NCI-H2029 treated with DMSO at 0.1 percent for 48 hours (cell line): ENCODE results near the gene DNAJC5G.
"Not testable (repeated sequence)": the region's sequence is repeated elsewhere in the genome, so short reads cannot be mapped to it uniquely, and the experiment has no call there.

ENCODE experiments used
- DNase-seq: peaks from one replicate; lab custom pipeline; 2025; lab: John Stamatoyannopoulos, UW

DNAJC5G gene

DNA sequence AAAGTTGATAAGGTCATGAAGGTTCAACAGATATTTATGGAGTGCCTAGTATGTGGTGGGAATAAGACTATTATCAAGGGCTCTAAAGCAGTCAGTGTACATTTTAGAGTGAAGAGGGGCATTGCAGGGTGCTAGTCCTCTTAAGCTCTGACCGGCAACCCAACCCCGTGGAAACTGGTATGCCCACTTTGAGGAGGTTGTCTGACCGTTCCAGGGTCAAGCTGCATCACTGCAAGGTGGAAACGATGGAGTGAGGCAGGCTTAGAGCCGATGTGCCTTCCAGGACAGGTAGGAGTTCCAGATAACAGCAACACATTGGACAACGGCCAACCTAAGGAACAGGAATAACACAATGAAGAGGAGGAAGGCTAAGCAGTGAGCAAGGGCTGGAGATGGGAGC lies 34.4 kb downstream of the DNAJC5G start:
- DNase-seq: no peak

- DNase-seq: no peak
Measured at GRCh38 chr2:27312152-27312551, 36.9 kb downstream of the DNAJC5G start.

GRCh38 chr2:27313882-27314645 lies 38.8 kb downstream of the DNAJC5G start:
- no peak for DNase-seq

DNA sequence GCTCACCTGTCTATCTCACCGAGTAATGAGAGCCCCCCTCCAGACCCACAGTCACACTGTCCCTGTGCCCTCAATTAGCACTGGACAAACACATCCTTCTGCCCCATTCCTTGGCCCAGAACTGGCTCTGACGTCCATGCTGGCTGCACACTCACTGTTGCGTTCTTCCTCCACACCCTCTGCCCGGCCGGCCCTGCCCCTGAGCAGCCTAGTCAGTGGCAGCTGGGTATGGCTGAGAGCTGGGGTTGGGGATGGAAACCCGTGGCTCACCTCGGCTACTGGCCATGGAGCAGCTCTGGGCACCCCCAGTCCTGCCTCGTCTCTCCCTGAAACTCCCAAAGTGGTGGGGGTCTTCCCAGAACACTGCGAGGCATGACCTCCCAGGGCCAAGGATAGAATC lies 39.5 kb downstream of the DNAJC5G start:
- DNase-seq: no peak

DNA sequence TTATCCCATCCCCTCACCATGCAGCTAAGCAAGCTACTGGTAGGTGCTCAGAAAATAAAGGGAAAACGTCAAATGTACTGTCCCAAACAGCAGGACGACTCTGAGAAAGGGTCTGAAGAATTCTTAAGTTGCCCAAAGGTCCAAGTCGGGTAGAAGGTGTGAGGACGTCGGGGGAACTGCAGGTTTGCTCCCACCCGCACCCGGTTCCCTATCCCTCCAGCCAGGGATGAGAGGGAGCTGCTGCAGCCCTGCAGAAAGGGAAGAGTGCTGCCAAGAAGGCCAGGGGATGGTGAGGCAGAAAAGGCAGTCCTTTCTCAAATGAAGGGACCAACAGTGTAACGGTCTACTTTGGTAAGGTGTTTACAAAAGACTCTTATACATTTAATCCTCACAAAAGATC lies 39.9 kb downstream of the DNAJC5G start:
- no peak for DNase-seq

DNA sequence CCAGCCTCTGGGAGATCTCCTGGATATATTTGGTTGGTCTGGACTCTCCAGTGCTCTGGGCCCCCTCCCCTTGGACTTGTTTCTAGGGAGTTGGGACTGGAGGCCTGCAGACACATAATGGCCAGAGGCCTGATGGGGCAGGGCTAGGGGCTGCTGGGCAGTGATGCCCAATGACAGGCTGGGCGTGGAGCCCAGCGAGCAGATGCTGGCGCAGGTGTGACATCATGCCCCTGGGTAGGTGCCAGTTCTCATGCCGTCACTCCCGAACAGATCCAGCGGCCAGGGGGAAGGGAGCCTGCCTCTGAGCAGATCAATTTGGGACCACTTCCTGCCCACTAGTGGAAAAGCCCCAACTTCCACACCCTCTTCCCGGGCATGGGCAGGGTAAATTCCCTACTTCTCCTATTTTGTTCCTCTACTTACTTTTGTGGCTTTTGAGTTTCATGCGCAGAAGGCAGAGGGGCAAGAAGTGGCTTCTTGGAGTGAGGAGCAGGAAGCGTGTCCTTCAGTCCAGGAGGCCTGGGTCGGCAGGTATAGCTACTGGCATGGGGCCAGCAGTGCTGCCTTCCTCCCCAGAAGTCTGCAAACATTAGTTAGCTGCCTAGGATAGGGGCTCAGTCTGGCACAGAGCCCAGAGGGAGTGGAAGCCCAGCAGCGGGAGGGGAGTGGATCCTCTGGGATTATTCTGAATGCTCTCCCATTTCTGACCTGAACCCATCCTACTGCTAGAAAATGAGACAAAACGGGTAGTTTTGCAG lies 41.6 kb downstream of the DNAJC5G start:
- peak; percentile 34 for DNase-seq

DNA sequence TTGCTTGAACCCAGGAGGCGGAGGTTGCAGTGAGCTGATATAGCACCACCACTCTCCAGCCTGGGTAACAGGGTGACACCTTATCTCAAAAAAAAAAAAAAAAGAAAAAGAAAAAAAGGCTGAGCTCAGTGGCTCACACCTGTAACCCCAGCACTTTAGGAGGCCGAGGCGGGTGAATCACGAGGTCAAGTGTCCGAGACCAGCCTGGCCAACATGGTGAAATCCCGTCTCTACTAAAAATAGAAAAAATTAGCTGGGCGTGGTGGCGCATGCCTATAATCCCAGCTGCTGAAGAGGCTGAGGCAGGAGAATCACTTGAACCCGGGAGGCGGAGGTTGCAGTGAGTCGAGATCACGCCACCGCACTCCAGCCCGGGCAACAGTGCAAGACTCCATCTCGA lies 44.6 kb downstream of the DNAJC5G start:
- DNase-seq: not testable (repeated sequence)

GRCh38 chr2:27320958-27321543 lies 45.8 kb downstream of the DNAJC5G start:
- DNase-seq: no peak

- no peak for DNase-seq
Measured at GRCh38 chr2:27322301-27322765, 47.1 kb downstream of the DNAJC5G start.

GRCh38 chr2:27322766-27323595 lies 47.7 kb downstream of the DNAJC5G start, which contains the start of gene MPV17:
Gene MPV17, minus strand, starts transcription at chr2:27323097. Its CDS starts 580 bp downstream, at chr2:27322517.
- DNase-seq: peak; percentile 43

DNA sequence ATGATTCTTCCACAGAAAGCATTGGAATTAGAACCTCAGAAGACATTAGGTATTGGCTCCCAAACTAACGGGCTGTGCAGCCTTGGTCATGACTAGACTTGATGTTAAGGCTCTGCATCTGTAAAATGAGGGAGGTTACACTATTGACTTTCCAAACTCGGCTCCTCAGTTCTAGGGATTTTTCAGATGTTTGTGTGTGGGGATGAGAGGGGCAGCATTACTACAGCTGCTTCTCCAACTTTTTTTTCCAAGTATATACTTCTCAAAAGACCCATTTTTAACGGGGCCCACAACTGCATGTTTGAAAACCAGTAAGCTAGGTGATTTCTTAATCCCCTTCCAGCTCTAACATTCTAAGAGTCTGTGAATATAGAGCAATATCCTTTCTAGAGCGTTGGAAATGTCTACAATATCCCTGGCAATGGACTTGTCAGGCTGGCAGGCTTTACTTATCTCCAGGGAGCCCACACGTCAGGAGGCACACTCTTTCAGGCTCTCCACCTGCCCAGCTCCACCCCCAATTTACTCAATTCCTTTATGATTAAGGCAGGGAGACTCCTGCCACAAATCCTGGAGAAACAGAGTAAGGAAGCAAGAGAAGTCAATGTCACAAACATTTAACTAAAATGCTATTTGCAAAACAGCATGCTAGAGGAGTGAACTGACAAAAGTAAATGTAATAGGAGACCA lies 48.5 kb downstream of the DNAJC5G start:
- DNase-seq: no peak

DNA sequence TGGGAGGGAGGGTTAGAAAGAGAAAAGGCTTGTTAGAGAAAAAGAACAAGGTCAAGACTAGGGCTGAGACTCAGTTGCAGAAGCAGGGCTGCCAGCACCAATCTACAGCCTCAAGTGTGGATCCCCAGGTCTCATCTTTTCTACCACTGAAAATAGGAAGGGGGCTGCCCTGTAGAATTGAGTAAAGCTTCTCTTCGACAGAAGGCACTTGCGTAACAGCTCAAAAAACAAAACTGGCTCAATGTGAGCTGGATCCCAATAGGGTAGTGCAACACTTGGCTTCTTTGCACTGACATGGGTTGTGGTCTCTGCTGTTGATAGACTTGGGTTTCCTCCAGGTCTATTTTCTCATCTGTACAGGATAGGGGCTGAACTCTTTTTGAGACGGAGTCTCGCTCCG lies 49.5 kb downstream of the DNAJC5G start:
- no peak for DNase-seq
